DOHH2 (cell line): ENCODE results near the gene PRKG2.

ENCODE experiments used
- H3F3A ChIP-seq: fragments of 200-600 bp; sonication (generic), shearing (Covaris generic); 2 replicates; pipeline ENCODE4 v1.6.0; 2016; ENCODE audit warnings: antibody characterized with exemption, mild to moderate bottlenecking; ENCODE audit not compliant: control insufficient read depth, insufficient read depth
- H3K27ac ChIP-seq: fragments of 200-600 bp; sonication (generic); 2 replicates; pipeline ENCODE4 v1.5.1; 2014; ENCODE audit warnings: low read depth, mild to moderate bottlenecking, low read length, moderate library complexity
- H3K27me3 ChIP-seq: fragments of 200-600 bp; sonication (generic); 2 replicates; pipeline ENCODE4 v1.6.1; 2014; ENCODE audit warnings: mild to moderate bottlenecking, low read length, mixed read lengths; ENCODE audit not compliant: control insufficient read depth
- H3K36me3 ChIP-seq: fragments of 200-600 bp; sonication (generic); 2 replicates; pipeline ENCODE4 v1.6.1; 2014; ENCODE audit warnings: mild to moderate bottlenecking, low read length, moderate library complexity, mixed read lengths; ENCODE audit not compliant: control insufficient read depth
- H3K4me1 ChIP-seq: fragments of 200-600 bp; sonication (generic); 2 replicates; pipeline ENCODE4 v1.6.1; 2014; ENCODE audit warnings: mild to moderate bottlenecking, low read length, mixed read lengths; ENCODE audit not compliant: control insufficient read depth
- H3K4me2 ChIP-seq: fragments of 200-600 bp; sonication (generic); 2 replicates; pipeline ENCODE4 v1.6.0; 2014; ENCODE audit warnings: mild to moderate bottlenecking, low read length, moderate library complexity
- H3K4me3 ChIP-seq: fragments of 200-600 bp; sonication (generic); 2 replicates; pipeline ENCODE4 v1.5.1; 2014; ENCODE audit warnings: mild to moderate bottlenecking, low read length, mixed read lengths
- H3K79me2 ChIP-seq: fragments of 200-600 bp; sonication (generic); 2 replicates; pipeline ENCODE4 v1.6.1; 2014; ENCODE audit warnings: mild to moderate bottlenecking, low read length, mixed read lengths; ENCODE audit not compliant: control insufficient read depth
- H3K9me2 ChIP-seq: fragments of 200-600 bp; sonication (generic); replicated peaks from 2 replicates; pipeline ENCODE4 v1.6.1; 2014; ENCODE audit warnings: mild to moderate bottlenecking, low read length, mixed read lengths; ENCODE audit not compliant: control insufficient read depth
- H3K9me3 ChIP-seq: fragments of 200-600 bp; sonication (generic); 2 replicates; pipeline ENCODE4 v1.6.1; 2014; ENCODE audit warnings: antibody characterized with exemption, low read length, mixed read lengths; ENCODE audit not compliant: control insufficient read depth, insufficient read depth
- H4K20me1 ChIP-seq: fragments of 200-600 bp; sonication (generic); 2 replicates; pipeline ENCODE4 v1.6.0; 2014; ENCODE audit warnings: low read depth, mild to moderate bottlenecking, antibody characterized with exemption, low read length, moderate library complexity; ENCODE audit not compliant: control insufficient read depth, insufficient read depth
- EZH2phosphoT487 ChIP-seq: fragments of 200-600 bp; sonication (generic); IDR thresholded peaks from 2 replicates; pipeline ENCODE4 v1.6.1; 2017; ENCODE audit warnings: borderline replicate concordance, mild to moderate bottlenecking, antibody characterized with exemption, low read length, moderate library complexity, mixed read lengths
- TF ChIP-seq, protein P1 (sequence below): fragments of 200-600 bp; sonication (generic); IDR thresholded peaks from one replicate; pipeline ENCODE4 v1.5.1; 2014; ENCODE audit warnings: antibody characterized with exemption, mild to moderate bottlenecking, low read depth, low read length; ENCODE audit not compliant: poor library complexity, severe bottlenecking

PRKG2 gene

DNA sequence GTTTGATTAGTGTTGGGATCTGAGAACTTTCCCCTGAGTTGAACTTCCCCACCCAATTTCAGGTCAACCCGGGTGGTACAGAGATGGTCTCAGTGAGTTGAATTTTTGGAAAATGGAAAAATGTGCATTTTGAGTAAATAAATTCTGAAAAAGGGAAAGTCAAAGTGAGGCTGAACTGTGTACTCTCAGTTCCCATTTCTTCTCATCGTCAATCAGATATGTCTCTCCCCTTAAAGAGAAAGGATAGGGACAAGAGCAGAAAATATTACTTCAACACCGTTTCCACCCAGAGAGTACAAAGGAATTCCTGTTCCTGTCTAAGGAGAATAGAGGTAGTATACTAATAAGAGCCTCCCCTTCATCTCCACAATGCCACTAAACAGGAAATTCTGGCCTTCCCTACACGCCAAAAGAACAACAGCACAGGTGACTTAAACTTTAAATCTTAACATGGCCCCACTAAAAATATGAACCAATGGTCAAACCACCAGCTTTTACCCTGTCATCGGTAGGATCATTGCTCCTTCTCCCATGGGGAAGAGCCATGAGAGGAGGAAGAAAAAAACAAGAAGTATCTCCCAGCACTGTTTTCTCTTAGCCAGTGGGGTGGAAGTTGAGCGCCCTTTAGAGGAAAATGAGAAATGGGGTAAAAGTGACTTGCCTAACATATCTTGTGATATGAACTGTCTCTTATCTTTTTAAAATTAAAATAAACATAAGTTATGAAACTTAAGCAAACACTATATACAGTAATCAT, 154.3 kb downstream of the PRKG2 start:
- no peaks in the 10 kb centered on the region for H3K9me2 ChIP-seq
- no peaks in the 10 kb centered on the region for H3K36me3 ChIP-seq
- no peaks in the 10 kb centered on the region for H3F3A ChIP-seq
- no peaks in the 10 kb centered on the region for H3K79me2 ChIP-seq
- TF ChIP-seq, protein P1, sequence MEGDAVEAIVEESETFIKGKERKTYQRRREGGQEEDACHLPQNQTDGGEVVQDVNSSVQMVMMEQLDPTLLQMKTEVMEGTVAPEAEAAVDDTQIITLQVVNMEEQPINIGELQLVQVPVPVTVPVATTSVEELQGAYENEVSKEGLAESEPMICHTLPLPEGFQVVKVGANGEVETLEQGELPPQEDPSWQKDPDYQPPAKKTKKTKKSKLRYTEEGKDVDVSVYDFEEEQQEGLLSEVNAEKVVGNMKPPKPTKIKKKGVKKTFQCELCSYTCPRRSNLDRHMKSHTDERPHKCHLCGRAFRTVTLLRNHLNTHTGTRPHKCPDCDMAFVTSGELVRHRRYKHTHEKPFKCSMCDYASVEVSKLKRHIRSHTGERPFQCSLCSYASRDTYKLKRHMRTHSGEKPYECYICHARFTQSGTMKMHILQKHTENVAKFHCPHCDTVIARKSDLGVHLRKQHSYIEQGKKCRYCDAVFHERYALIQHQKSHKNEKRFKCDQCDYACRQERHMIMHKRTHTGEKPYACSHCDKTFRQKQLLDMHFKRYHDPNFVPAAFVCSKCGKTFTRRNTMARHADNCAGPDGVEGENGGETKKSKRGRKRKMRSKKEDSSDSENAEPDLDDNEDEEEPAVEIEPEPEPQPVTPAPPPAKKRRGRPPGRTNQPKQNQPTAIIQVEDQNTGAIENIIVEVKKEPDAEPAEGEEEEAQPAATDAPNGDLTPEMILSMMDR = no peak
- no peak for TF ChIP-seq EZH2phosphoT487
- no peak overlapping the region for H3K27ac ChIP-seq
- no peaks in the 10 kb centered on the region for H3K9me3 ChIP-seq
- H3K4me1 ChIP-seq = no peaks in the 10 kb centered on the region
- no peak overlapping the region for H3K4me2 ChIP-seq
- H4K20me1 ChIP-seq = no peaks in the 10 kb centered on the region
- no peaks in the 10 kb centered on the region for H3K27me3 ChIP-seq
- H3K4me3 ChIP-seq = no peak overlapping the region

DNA sequence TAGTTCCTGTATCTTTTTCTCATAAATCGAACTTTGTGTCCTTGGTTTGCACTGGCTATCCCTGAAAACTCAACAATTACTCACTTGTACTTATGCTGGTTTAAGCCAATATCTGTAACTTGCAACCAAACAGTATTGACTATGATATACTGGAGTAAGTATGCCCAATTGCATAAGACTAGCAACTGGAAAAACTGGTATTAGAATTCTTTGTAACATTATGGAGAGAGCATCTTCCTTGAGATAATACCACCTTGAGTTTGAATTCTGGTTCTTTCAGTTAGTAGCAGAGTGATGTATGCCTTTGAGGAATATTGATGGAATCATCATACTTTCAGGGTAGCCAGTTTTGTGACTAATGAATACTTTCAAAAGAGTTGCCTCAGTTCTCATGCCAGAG, 156.4 kb downstream of the PRKG2 start:
- no peaks in the 10 kb centered on the region for H3K36me3 ChIP-seq
- no peak for TF ChIP-seq EZH2phosphoT487
- TF ChIP-seq, protein P1 = no peak
- no peaks in the 10 kb centered on the region for H3K27me3 ChIP-seq
- H3F3A ChIP-seq = no peaks in the 10 kb centered on the region
- H3K27ac ChIP-seq = no peak overlapping the region
- no peaks in the 10 kb centered on the region for H3K79me2 ChIP-seq
- H4K20me1 ChIP-seq = no peaks in the 10 kb centered on the region
- H3K4me1 ChIP-seq = peaks cover 1% of the 10 kb centered on the region
- no peaks in the 10 kb centered on the region for H3K9me3 ChIP-seq
- H3K4me2 ChIP-seq = no peak overlapping the region
- no peak overlapping the region for H3K4me3 ChIP-seq
- H3K9me2 ChIP-seq = no peaks in the 10 kb centered on the region

DNA sequence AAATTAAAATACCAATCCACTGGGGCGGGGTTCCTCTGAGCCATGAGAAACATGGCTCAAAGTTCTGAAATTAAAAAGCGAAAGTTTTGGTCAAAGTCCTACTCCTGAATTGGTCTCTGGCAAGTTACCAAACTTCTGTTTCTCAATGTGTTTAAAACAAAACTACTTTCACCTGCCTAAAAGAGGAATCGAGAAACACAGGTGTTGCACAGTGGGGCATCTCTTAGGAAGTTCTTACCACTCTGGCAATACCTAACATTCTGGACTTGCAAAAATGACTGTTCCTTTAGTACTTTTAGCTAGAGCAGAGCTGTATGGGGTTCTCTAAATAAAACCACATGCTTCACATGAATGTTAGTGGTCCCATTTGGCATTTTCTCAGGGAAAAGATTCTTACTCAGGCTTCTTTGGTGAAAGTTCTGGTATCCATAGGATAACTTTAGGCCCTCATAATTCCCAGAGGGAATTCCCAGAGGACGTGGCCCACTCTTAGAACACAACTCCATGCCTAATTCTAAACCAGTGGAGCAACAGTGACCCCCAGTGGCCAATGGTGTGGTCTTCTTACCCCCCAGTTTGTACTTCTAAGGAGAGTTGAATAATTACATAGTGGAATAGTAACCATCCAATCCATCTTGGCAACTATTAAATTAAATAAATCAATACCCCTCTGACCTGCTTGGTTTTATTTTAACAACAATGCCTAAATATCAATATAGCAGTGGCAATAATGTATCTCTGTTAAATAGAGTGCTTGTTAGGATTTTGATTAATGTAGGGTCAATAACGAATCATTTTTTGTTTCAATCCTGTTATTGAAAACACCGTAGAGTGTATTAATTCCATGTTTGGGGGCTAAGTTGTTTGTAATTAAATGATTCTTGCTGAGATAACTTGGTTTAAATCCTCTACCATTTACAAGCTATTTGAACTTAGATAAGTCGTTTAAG, 162.6 kb downstream of the PRKG2 start:
- H3K9me3 ChIP-seq = no peaks in the 10 kb centered on the region
- TF ChIP-seq EZH2phosphoT487 = no peak
- TF ChIP-seq, protein P1 = peak; percentile 85
- peaks cover 8% of the 10 kb centered on the region for H3K36me3 ChIP-seq
- no peaks in the 10 kb centered on the region for H3F3A ChIP-seq
- peak overlapping the region; percentile 35 for H3K4me2 ChIP-seq
- H4K20me1 ChIP-seq = no peaks in the 10 kb centered on the region
- no peak overlapping the region; the same call in 1 of the 2 replicates for H3K27ac ChIP-seq
- H3K9me2 ChIP-seq = no peaks in the 10 kb centered on the region
- H3K27me3 ChIP-seq = no peaks in the 10 kb centered on the region
- H3K4me1 ChIP-seq = peaks cover 34% of the 10 kb centered on the region
- H3K79me2 ChIP-seq = no peaks in the 10 kb centered on the region
- peak overlapping the region; percentile 17; the same call in 1 of the 2 replicates for H3K4me3 ChIP-seq
